PC-9 (cell line): ENCODE data around the gene ZNF316. TPM values are rescaled to one million over a fixed set of nuclear protein-coding genes. Genes with fewer than 3 reads are reported as not detected.

Experiments used
- BruUV-seq: library from RNA; stranded (reverse); fragments of 400-500 nt; replicated peaks from 2 replicates; lab custom pipeline; 2021; lab: Mats Ljungman, UMichigan
- CTCF ChIA-PET: fragments of 300-600 bp; sonication (Branson Sonifier 250); formaldehyde crosslinking; loops from one replicate; lab custom pipeline; 2022; ENCODE audit warnings: antibody characterized with exemption; lab: Charles Lee
- POLR2A ChIA-PET: fragments of 300-600 bp; sonication (Branson Sonifier 250); formaldehyde crosslinking; loops from one replicate; lab custom pipeline; 2022; ENCODE audit warnings: antibody characterized with exemption; ENCODE audit not compliant: unreplicated experiment; lab: Charles Lee
- DNase-seq, 2 experiments: peaks; one replicate each; pipeline versions ENCODE4 v3.0.0 to v3.0.0-alpha.2; 2015 to 2022; ENCODE audit warnings: mixed read lengths in 1 of 2
- H2AFZ ChIP-seq: fragments of 200-600 bp; sonication (generic); 2 replicates; pipeline ENCODE4 v1.8.1; 2017; ENCODE audit warnings: antibody characterized with exemption
- H3F3A ChIP-seq: fragments of 200-600 bp; sonication (generic); 2 replicates; pipeline ENCODE4 v1.8.1; 2017; ENCODE audit warnings: antibody characterized with exemption, mild to moderate bottlenecking, low read depth; ENCODE audit not compliant: insufficient read depth
- H3K27ac ChIP-seq: fragments of 200-600 bp; sonication (generic); 2 replicates; pipeline ENCODE4 v1.6.1; 2016; ENCODE audit warnings: mixed run types
- H3K27me3 ChIP-seq: fragments of 200-600 bp; sonication (generic); 2 replicates; pipeline ENCODE4 v1.6.1; 2016; ENCODE audit warnings: low read depth, mixed run types; ENCODE audit not compliant: insufficient read depth
- H3K36me3 ChIP-seq: fragments of 200-600 bp; sonication (generic); 2 replicates; pipeline ENCODE4 v1.6.1; 2016; ENCODE audit warnings: low read depth, mixed run types
- H3K4me1 ChIP-seq: fragments of 200-600 bp; sonication (generic); replicated peaks from 2 replicates; pipeline ENCODE4 v1.6.1; 2016; ENCODE audit warnings: mixed run types; ENCODE audit not compliant: insufficient read depth
- H3K4me2 ChIP-seq: fragments of 200-600 bp; sonication (generic); 2 replicates; pipeline ENCODE4 v1.6.1; 2017; ENCODE audit warnings: mixed run types
- H3K4me3 ChIP-seq: fragments of 200-600 bp; sonication (generic); 2 replicates; pipeline ENCODE4 v1.6.1; 2016; ENCODE audit warnings: mixed run types
- H3K79me2 ChIP-seq: fragments of 200-600 bp; sonication (generic); 2 replicates; pipeline ENCODE4 v1.6.1; 2017; ENCODE audit warnings: low read depth, mixed run types
- H3K9me2 ChIP-seq: fragments of 200-600 bp; sonication (generic); 2 replicates; pipeline ENCODE4 v1.8.1; 2017; ENCODE audit warnings: mild to moderate bottlenecking; ENCODE audit not compliant: insufficient read depth
- H3K9me3 ChIP-seq: fragments of 200-600 bp; sonication (generic); 2 replicates; pipeline ENCODE4 v1.8.1; 2016; ENCODE audit warnings: low read depth; ENCODE audit not compliant: insufficient read depth
- H4K20me1 ChIP-seq: fragments of 200-600 bp; sonication (generic); 2 replicates; pipeline ENCODE4 v1.8.1; 2017; ENCODE audit not compliant: insufficient read depth
- EZH2 ChIP-seq: fragments of 200-600 bp; sonication (generic); IDR thresholded peaks from 2 replicates; pipeline ENCODE4 v1.8.0; 2017; ENCODE audit warnings: antibody characterized with exemption, low read depth
- intact Hi-C: fragments of 100-400 bp; cut with micrococcal nuclease; formaldehyde crosslinking; loops from one replicate; pipeline ENCODE4 v1.10.0; 2022; ENCODE audit not compliant: unreplicated experiment
- total RNA-seq: library from RNA; stranded (reverse); gene quantifications from 2 replicates; pipeline ENCODE4 v1.2.3, GENCODE V29; 2021
- TF ChIP-seq, protein P1 (sequence below): fragments of 200-600 bp; sonication (generic); conservative IDR thresholded peaks from 2 replicates; pipeline ENCODE4 v1.6.1; 2017; ENCODE audit warnings: mixed run types, antibody characterized with exemption, mild to moderate bottlenecking, moderate library complexity

ZNF316 gene
- total RNA-seq, 1 experiment from 2014 or later: 28.4 TPM

DNA sequence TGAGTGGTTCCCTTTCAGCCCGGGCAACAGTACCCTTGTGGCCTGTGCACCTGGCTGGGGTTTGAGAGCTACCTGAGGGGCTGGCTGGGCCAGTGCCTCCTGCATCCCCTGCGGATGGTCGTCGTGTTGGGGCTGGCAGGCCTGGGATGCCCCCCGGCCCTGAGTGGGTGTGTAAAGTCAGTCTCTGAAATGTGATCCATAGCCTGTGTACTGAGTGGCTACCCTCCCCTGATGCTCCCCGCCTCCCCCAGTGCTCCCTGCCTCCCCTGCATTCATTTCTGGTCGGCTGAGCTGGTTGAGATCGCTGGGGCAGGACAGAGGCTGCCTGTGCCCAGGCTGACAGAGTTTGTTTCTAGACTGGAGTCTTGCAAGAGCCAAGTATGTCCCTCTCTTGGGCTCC, 9.3 kb downstream of the ZNF316 start:
- H2AFZ ChIP-seq: no peak overlapping the region
- TF ChIP-seq EZH2: no peak
- TF ChIP-seq, protein P1, sequence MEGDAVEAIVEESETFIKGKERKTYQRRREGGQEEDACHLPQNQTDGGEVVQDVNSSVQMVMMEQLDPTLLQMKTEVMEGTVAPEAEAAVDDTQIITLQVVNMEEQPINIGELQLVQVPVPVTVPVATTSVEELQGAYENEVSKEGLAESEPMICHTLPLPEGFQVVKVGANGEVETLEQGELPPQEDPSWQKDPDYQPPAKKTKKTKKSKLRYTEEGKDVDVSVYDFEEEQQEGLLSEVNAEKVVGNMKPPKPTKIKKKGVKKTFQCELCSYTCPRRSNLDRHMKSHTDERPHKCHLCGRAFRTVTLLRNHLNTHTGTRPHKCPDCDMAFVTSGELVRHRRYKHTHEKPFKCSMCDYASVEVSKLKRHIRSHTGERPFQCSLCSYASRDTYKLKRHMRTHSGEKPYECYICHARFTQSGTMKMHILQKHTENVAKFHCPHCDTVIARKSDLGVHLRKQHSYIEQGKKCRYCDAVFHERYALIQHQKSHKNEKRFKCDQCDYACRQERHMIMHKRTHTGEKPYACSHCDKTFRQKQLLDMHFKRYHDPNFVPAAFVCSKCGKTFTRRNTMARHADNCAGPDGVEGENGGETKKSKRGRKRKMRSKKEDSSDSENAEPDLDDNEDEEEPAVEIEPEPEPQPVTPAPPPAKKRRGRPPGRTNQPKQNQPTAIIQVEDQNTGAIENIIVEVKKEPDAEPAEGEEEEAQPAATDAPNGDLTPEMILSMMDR: no peak
- no peaks in the 10 kb centered on the region for H3K79me2 ChIP-seq
- H3K9me2 ChIP-seq: no peaks in the 10 kb centered on the region
- H3K36me3 ChIP-seq: peaks cover 19% of the 10 kb centered on the region; the same call in 1 of the 2 replicates
- no peak overlapping the region for H3K27ac ChIP-seq
- BruUV-seq: no TSS peak
- no peaks in the 10 kb centered on the region for H3K4me1 ChIP-seq
- no peaks in the 10 kb centered on the region; the same call in 1 of the 2 replicates for H3K9me3 ChIP-seq
- intact Hi-C loops: no loop called here
- no peak for DNase-seq
- no peaks in the 10 kb centered on the region for H3K27me3 ChIP-seq
- POLR2A ChIA-PET: no interaction called here
- H4K20me1 ChIP-seq: no peaks in the 10 kb centered on the region
- no peaks in the 10 kb centered on the region for H3F3A ChIP-seq
- H3K4me2 ChIP-seq: no peak overlapping the region
- H3K4me3 ChIP-seq: no peak overlapping the region
- CTCF ChIA-PET: no interaction called here

DNA sequence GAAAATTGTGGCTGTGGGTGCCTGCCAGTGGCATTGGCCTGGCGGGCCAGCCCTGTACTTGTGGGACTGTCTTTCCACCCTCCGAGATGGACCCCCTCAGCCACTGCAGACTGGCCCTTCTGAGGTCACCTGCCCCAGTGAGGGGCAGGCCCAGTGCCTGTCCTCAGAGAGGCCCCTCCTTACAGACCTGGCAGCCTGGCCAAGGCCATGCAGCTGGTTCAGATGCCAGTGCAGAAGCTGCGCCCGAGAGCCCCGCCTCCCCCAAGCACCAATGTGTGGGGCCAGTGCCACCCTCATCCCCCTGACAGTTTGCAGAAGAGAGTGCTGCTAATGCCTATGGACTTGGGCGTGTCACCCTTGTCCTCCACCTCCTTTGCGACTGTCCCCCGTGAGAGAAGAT, 10.0 kb downstream of the ZNF316 start:
- Histone ChIP-seq H3K79me2 (no peaks in the 10 kb centered on the region), H3K9me3 (peaks cover 6% of the 10 kb centered on the region; the same call in 1 of the 2 replicates), H4K20me1 (no peaks in the 10 kb centered on the region), H3K9me2 (no peaks in the 10 kb centered on the region), H3F3A (0 out of 2 replicates have a peak, but pooled peaks cover 3% of the 10 kb centered on the region), H3K4me1 (no peaks in the 10 kb centered on the region), H3K4me2 (no peak overlapping the region), H2AFZ (no peak overlapping the region), H3K27ac (no peak overlapping the region), H3K4me3 (no peak overlapping the region), H3K27me3 (no peaks in the 10 kb centered on the region), H3K36me3 (peaks cover 20% of the 10 kb centered on the region)
- ChIA-PET POLR2A (no interaction called here), CTCF (no interaction called here)
- intact Hi-C loops: no loop called here
- BruUV-seq: no TSS peak
- TF ChIP-seq, protein P1: no peak
- TF ChIP-seq EZH2: no peak
- no peak for DNase-seq

GRCh38 chr7:6647541-6647940, 10.4 kb downstream of the ZNF316 start:
- H3K4me2 ChIP-seq: no peak overlapping the region
- no peak overlapping the region for H3K27ac ChIP-seq
- H3K79me2 ChIP-seq: no peaks in the 10 kb centered on the region
- H3K4me1 ChIP-seq: no peaks in the 10 kb centered on the region
- BruUV-seq: no TSS peak
- intact Hi-C loops: no loop called here
- ChIA-PET CTCF (no interaction called here), POLR2A (no interaction called here)
- H3K9me2 ChIP-seq: no peaks in the 10 kb centered on the region
- no peak overlapping the region for H2AFZ ChIP-seq
- no peak for DNase-seq
- H4K20me1 ChIP-seq: no peaks in the 10 kb centered on the region
- H3K36me3 ChIP-seq: peaks cover 20% of the 10 kb centered on the region
- no peaks in the 10 kb centered on the region for H3K27me3 ChIP-seq
- peaks cover 8% of the 10 kb centered on the region; the same call in 1 of the 2 replicates for H3K9me3 ChIP-seq
- H3F3A ChIP-seq: 0 out of 2 replicates have a peak, but pooled peaks cover 5% of the 10 kb centered on the region
- H3K4me3 ChIP-seq: no peak overlapping the region
- TF ChIP-seq EZH2: no peak
- TF ChIP-seq, protein P1: no peak
